NB4 (cell line): ENCODE measurements around the gene SMYD3.
A peak's percentile ranks its signal among the peaks of the same experiment; 100 is the strongest.

Experiments
- DNase-seq: peaks from one replicate; pipeline ENCODE4 v3.0.0; 2010; ENCODE audit warnings: low read depth
- H3K4me3 ChIP-seq: one replicate; pipeline ENCODE4 v1.5.1; 2011; ENCODE audit warnings: mild to moderate bottlenecking, low read depth, low read length, moderate library complexity
- CTCF ChIP-seq: IDR thresholded peaks from one replicate; pipeline ENCODE4 v1.5.1; 2012; ENCODE audit warnings: low read depth, low read length
- MAX ChIP-seq: IDR thresholded peaks from 2 replicates; pipeline ENCODE4 v1.6.1; 2011; ENCODE audit warnings: low read depth, low read length
- MYC ChIP-seq: IDR thresholded peaks from 2 replicates; pipeline ENCODE4 v1.6.1; 2011; ENCODE audit warnings: low read depth, low read length
- POLR2A ChIP-seq: IDR thresholded peaks from 2 replicates; pipeline ENCODE4 v1.6.1; 2011; ENCODE audit warnings: mild to moderate bottlenecking; ENCODE audit not compliant: insufficient read length; ENCODE audit errors: extremely low read depth

SMYD3 gene

GRCh38 chr1:246178717-246179311 lies 328.3 kb downstream of the SMYD3 start:
- DNase-seq, result peak; percentile 47
- H3K4me3 ChIP-seq, result no peak overlapping the region
- TF ChIP-seq POLR2A (no peak), MAX (0 out of 2 replicates have a peak, but pooled peaks have one; percentile 14), CTCF (no peak), MYC (0 out of 2 replicates have a peak, but pooled peaks have one; percentile 15)

- TF ChIP-seq CTCF, result no peak
- no peak for TF ChIP-seq MYC
- TF ChIP-seq MAX, result no peak
- no peak for TF ChIP-seq POLR2A
- no peak for DNase-seq
- no peak overlapping the region for H3K4me3 ChIP-seq
Observed at GRCh38 chr1:246176126-246177024, 330.7 kb downstream of the SMYD3 start.

DNA sequence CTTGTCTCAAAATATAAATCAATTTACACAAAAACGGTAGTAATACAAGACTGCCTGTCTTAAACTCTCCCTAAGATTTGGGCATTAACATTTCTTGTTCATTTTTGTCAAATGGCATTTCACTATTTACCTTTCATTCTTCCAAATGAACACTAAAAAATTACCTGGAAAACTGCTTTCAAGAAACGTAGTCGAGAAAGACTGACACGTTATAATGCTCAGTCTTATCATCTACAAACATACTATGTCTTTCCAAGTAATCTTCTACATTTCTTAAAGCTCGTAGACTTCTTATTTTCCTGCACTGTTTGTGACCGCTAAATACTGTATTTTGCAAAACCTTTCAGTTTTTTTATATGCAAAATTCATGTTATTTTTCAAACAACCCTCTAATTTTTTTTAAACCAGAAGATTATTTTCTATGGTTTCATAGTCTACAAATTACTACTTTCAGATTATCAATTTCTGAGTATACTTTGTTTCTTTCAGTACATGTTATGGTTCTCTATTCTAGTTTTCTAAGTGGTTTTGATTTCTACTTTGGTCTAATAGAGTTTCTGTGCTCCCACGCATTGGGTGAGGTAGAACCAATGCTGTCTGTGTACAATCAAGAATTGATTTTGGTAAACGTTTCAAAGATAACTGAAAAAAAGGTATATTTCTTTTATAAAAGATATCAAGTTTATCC lies 336.4 kb downstream of the SMYD3 start:
- TF ChIP-seq MYC, result no peak
- no peak for TF ChIP-seq POLR2A
- TF ChIP-seq MAX, result no peak
- no peak for TF ChIP-seq CTCF
- no peak for DNase-seq
- no peak overlapping the region for H3K4me3 ChIP-seq

DNA sequence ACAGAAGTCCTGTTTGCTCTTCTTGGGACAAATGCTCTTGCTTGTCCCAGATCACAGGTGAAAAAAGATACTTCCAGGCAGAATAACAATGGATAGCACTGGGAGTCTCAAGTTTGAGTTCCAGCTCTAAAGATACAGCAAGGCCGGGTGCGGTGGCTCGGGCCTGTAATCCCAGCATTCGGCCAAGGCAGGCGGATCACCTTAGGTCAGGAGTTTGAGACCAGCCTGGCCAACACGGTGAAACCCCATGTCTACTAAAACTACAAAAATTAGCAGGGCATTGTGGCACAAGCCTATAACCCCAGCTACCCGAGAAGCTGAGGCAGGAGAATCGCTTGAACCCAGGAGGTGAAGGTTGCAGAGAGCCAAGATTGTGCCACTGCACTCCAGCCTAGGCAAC lies 337.6 kb downstream of the SMYD3 start:
- DNase-seq, result no peak
- TF ChIP-seq MYC (no peak), POLR2A (no peak), CTCF (no peak), MAX (no peak)
- no peak overlapping the region for H3K4me3 ChIP-seq

- H3K4me3 ChIP-seq, result no peak overlapping the region
- DNase-seq, result no peak
Observed at GRCh38 chr1:246169019-246169418, 338.1 kb downstream of the SMYD3 start.

More at GRCh38 chr1:246169019-246169418, 338.1 kb downstream of the SMYD3 start:
- TF ChIP-seq POLR2A (no peak), MYC (no peak), CTCF (no peak), MAX (no peak)
